HG02610 (cell line): ENCODE measurements around the gene NUDT17.
"Not testable (repeated sequence)": the region's sequence is repeated elsewhere in the genome, so short reads cannot be mapped to it uniquely, and the experiment has no call there.

ENCODE experiments used
- ATAC-seq: cut with Tn5 transposase; IDR thresholded peaks from one replicate; pipeline ENCODE4 v1.9.1; 2021; ENCODE audit warnings: mild to moderate bottlenecking, moderate library complexity; ENCODE audit not compliant: unreplicated experiment

Gene NUDT17, protein sequence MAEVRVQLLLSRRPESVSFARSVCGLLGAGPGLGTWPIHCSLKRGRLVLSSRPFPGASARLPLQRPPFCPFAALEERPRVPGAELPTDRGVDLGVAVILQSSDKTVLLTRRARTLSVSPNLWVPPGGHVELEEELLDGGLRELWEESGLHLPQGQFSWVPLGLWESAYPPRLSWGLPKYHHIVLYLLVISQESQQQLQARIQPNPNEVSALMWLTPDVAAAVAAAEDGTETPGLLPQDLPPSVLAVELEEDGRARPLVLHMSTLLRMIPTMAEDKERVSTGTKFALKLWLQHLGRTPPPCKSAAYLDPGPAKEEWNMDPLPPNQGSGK

DNA sequence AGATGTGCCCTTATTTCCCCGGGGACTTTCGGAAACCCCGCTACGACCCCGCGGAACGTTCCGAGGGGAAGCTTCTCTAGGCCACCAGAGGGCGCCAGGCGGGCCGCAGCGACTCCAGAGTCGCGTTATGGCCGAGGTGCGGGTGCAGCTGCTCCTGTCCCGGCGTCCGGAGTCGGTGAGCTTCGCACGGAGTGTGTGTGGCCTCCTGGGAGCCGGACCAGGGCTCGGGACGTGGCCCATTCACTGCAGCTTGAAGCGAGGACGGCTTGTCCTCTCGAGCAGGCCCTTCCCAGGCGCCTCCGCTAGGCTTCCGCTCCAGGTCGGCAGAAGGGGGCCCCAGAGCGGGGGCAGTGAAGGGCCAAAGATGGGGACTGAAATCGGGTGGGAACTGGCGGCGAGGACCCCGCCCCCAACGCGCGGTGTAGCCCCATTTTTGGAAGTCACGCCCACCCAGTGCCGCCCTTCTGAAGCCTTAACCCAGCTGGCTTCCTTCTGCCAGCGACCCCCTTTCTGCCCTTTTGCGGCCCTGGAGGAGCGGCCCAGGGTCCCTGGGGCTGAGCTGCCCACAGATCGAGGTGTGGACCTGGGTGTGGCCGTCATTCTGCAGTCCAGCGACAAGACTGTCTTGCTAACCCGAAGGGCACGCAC lies at the start of gene NUDT17:
NUDT17 (plus strand) TSS at position 117 of the 648 bp plus-strand sequence; CDS start at position 128, 11 bp downstream.
- ATAC-seq, result peak; percentile 56

DNA sequence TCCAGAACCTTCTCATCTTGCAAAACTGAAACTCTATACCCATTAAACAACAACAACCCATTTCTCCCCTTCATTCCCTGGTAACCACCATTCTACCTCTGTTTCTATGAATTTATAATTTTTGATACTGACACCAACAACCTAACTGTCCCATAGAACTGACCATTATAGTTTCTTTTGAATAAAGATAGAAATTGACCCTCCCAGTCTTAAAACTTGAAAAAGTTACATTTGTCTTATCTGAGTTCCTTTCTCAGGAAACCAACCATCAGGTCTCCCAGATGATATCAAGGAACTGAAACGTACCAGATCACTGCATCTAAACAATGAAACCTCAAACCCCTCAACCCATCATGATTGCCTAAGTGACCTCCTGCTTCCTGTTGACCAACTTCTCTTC lies 48.7 kb upstream of the NUDT17 start:
- no peak for ATAC-seq

DNA sequence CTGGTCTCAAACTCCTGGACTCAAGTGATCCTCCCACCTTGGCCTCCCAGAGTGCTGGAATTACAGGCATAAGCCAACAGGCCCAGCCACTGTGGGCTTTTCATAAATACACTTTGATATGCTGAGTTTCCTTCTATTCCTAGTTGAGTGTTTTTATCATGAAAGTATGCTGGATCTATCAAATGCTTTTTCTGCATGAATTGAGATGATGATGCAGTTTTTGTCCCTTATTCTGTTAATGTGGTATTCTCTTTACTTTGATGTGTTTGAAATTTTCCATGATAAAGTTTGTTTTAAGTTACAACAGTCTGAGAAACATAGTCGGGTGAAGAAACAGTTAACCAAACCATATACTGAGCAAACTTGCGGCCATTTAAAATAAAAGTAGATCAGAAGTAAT lies 45.6 kb upstream of the NUDT17 start:
- no peak for ATAC-seq

DNA sequence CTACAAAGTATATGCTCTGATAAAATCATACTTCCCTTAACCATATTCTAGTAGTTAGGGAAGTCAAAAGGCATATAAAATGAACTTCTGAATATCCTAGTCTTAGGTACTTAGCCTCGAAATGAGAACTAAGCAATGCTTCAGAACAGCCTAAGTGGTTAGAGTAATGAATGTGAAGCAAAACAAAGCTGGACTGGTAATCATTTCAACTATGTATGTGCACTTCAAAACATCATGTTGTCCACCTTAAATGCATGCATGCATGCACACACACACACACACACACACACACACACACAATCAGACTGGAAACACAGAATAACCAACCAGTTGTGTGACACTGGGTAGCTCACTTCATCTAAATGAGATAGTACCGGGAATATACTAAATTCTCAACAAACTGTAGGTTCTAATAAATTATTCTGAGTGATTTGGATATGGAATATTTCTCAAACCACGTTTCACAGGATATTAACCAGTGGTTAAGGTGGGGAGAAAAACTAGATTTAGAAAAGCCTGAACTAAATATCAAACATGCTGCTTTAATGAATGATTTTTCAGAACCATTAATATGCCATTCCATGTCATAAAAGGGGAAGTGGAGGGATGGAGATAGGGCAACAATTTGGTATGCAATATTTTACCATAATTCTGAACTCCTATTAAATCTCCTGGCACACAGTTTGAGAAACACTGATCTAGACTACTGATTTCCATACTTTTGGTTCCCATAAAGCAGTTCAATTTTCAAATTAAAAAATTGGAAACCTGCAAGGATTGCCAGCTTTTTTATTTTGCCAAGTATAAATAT lies 41.0 kb upstream of the NUDT17 start:
- no peak for ATAC-seq

DNA sequence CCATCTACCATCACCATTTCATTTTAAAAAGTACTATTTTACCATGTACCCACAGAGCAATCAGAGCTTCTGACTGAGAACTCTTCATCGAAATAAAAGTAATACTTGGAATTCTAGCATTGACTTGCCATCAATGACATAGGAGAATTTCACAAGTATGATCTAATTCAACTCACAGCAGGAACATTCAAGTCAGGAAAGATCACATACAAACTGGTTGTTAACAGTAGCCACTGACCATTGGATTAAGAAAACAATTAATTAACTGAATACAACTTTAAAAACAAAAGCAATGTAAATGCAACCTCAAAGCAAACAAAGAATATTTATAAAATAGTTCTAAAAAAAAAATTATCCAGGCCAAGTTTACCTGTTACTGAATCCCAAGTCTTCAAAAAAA lies 40.4 kb upstream of the NUDT17 start:
- no peak for ATAC-seq

DNA sequence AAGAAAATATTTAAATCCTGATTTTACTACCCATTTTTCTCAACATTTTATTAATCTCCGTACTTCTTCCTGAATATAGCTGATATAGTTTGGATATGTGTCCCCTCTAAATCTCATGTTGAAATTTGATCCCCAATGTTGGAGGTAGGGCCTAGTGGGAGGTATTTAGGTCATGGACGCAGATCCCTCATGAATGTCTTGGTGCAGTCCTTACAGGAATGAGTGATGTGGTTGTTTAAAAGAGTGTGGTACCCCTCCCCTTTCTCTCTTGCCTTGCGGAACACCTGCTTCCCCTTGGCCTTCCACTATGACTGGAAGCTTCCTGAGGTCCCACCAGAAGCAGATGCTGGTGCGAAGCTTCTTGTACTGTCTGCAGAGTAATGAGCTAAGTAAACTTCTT lies 39.0 kb upstream of the NUDT17 start:
- no peak for ATAC-seq

DNA sequence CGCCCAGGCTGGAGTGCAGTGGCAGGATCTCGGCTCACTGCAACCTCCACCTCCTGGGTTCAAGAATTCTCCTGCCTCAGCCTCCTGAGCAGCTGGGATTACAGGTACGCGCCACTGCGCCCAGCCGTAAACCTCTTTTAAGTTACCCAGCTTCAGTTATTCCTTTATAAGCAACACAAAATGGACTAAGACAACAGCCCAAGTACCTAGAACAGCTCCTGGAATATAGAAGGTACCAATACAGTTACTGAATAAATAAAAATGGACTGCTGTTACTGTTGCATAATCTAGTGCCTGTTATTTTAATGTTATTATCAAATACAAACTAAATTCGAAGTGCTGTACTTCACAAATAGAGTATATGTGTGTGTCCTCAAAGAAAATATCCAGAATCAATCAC lies 38.6 kb upstream of the NUDT17 start:
- no peak for ATAC-seq

DNA sequence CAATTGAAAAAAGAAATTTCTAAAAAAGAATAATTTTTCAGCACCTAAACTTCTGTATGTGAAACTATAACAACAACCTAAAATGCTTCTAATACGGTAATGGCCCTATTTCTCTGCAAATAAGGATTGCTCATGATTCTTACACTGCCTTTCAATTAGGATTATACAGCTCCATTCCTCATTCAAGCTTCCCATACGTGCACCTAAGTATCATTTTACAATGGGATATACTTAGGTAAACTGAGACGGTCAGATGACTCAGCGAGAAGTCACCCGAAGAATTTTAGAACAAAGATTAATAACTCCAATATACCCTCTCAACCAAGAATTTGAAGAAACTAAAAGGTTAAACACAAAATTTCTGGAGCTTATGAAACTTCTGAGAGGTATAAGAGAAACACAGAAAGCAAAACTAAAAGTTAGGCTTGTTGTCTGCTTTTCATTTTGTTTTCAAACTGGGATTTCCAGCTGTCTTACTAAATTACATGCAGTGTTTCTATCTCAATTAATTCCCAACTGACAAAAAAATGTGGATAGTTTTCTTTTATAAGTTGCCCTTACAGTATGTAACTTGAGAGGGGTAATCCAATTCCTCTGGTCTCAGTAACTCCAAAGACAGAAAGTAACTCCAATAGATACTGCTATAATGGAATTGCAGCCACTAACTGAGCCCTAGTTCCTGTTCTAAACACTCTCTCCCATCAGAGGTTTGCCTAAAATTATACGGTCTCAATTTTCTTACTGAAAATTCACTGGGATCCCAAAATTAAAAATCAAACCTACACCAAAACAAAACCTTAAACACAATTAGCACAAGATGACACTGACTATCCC lies 32.2 kb upstream of the NUDT17 start:
- not testable (repeated sequence) for ATAC-seq

DNA sequence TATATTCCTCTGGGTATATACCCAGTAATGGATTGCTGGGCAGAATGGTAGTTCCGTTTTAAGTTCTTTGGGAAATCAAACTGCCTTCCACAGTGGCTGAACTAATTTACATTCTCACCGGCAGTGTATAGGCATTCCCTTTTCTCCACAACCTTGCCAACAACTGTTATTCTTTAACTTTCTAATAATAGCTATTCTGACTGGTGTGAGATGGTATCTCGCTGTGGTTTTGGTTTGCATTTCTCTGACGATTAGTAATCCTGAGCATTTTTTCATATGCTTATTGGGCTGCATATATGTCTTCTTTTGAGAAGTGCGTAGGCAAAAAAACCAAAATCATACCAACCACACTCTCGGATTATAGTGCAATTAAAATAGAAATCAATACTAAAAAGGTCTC lies 27.3 kb upstream of the NUDT17 start:
- not testable (repeated sequence) for ATAC-seq

DNA sequence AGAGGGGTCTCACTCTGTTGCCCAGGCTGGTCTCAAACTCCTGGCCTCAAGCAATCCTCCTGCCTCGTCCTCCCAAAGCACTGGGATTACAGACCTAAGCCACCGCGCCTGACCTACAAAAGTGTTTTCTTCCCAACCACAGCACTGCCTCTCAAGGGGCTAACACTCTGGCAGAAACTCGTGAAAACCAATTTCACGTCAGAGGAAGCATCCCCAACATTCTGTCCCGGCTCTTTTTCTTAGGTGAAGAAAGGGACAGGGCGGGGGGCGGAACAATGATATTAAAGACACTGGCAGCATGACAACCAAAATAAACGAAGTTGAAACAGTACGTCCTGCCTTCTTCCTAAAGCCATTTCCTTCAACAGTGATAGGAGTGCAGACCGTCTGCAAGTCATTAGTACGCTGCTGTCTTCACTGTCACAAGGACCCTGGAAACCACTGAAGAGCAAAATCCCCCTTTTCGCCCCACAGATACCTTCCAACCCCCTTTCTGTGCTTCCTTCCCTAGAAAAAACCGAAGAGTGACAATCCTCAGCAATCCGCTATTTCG lies 22.6 kb upstream of the NUDT17 start:
- not testable (repeated sequence) for ATAC-seq

DNA sequence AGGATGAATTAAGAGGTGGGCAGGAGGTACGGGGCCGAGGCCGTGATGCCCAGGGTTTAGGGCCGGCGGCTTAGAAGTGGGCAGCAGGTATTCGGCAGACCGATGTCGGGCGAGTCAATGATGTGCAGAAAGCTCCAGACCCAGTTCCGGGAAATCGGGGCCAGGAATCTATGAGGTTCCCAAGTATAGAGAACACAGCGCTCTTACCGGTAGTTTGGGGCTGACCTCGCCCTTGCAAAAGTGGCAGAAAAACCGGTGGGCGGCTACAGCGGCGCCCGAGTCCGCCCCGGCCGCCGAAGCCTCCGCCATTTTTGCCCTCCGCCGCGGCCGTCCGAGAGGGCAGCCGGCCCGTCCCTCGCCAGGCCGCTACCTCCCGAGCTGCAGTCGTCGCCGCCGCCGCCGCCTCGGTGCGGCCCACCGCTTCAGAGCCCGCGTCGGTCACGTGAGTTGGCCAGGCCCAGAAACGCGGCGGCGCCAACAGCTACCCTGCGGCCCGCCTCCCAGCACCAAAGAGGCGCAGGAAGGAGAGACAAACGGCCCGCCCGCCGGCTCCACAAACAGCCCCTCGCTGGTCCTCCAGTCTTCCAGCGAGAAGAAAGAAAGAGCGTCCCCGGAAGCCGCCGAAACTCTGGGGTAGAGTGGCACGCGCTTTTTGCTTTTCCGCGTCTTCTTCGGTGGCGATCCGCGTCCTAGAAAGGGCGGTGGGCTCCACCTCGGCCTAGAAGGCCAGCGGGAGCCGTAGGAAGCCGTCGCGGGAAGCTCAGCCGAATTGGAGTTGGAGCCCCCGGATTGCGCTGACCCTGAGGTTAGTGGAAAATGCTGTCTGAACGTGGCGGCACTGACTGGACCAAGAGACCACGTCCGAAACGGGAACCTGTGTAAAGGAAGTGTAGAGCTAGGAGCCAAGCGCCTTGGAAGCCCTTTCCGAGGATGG lies 21.6 kb upstream of the NUDT17 start, which contains the start of the genes POLR3C and RNF115:
POLR3C (plus strand) TSS at position 636 of the 934 bp plus-strand sequence. CDS start 1,577 bp downstream, outside the sequence.
RNF115 (minus strand) TSS at position 531 of the 934 bp plus-strand sequence; CDS start at position 309, 222 bp downstream.
- ATAC-seq, result peak; percentile 91

DNA sequence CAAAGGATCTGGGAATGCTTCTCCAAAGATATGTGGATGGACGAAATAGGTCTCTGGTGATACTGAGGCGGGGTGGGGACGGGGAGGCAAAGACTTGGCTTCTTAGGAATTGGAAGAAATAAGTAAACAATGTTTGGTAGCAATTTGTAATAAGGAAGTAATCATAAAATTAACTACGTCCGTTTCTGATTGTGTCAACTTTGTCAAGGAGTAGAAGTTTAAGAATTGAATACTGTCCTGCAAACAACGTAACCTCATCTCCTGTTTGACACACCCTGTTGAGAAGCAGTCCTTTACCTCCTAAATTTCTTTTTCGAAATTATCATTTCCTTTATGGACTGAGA lies 21.0 kb upstream of the NUDT17 start:
- ATAC-seq, result no peak

DNA sequence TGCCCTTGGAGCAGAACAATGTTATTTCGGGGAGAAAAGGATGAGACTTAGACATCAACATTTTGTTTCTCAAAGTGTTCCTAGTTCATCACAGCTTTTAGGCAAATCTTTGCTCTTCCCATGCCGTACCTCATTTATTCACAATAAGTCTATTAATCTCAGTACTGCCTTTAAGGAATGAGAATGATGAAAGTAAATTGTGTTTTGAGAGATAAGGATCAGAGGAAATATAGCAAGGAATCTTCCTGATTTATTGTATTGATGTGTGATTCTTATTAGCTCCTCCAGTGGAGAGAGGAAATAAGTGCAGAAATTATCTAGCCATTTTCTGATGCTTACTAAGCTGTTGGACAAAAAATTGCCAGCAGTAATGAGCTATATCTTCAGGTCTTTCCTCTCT lies 19.4 kb upstream of the NUDT17 start:
- ATAC-seq, result no peak

DNA sequence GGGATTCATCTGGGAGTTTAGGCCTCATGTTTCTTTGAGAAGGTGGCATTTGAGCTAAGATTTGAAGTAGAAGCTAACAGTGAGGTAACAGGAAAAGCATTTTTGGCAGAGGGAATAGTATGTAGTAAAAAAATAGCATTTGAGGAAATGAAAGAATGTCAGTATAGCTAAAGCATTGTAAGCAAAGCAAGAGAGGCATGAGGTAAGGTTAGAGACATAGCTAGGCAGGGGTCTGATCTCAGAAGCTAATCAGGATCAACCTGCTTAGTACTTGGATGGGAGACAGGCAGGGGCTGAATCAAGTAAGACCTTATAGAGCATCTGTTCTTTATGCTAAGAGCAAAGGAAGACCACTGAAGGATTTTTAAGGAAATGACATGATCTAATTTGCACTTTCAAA lies 17.5 kb upstream of the NUDT17 start:
- ATAC-seq, result no peak

DNA sequence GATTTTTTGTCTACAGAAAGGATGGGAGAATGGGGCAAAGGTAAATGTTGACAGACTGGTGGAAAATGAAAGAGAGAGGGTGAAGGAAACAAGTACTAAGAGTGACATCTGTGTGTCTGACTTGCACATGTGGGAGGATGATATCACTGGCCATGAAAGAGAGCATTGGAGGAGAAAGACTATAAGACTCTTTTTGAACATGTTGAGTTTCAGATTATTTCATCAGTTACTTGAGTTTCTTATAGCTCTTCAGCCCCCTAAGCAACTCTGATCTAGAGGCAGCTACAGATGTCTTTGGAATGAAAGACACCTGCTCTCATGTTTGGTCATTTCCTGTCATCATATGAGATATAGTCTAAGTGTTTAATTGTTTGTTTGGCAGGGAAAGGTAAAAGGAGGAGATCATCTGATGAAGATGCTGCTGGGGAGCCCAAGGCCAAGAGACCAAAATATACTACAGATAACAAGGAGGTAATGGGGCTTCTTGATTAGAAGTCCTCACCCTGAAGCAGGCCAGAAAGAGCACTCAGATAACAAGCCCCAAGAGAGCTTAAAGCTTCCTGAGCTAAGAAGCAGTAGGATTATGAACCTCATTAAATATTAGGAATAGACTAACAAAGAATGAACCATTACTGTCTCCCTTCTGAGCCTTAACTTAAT lies 16.9 kb upstream of the NUDT17 start:
- no peak for ATAC-seq

DNA sequence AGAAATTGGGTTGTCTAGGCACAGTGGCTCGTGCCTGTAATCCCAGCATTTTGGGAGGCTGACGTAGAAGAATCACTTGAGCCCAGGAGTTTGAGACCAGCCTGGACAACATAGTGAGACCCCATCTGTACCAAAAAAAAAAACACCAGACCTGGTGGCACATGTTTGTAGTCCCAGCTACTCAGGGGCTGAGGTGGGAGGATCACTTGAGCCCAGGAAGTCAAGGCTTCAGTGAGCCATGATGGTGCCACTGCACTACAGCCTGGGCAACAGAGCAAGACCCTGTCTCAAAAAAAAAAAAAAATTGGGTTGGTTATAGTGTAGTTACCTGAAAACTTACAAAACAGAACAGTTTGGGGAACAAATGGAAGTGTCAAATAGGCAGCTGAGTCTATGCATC lies 14.6 kb upstream of the NUDT17 start:
- ATAC-seq, result not testable (repeated sequence)

DNA sequence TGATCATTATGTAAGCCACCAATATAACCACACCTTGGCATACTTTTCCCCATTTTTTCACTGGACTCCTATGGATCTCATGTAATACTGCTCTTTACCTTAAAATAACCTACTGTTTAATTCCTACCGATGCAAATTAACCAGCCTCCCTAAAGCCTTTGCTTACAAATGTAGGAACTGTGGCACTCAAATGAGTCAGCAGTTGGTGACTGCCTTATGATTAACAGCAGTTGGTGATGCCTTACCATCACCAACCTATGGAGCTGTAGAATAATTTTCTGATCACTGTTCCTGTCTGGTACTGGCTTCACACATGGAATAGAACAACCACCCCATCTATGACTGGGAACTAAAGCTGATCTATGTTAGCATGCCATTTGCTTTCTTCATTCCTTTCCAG lies 7.8 kb upstream of the NUDT17 start:
- ATAC-seq, result no peak

DNA sequence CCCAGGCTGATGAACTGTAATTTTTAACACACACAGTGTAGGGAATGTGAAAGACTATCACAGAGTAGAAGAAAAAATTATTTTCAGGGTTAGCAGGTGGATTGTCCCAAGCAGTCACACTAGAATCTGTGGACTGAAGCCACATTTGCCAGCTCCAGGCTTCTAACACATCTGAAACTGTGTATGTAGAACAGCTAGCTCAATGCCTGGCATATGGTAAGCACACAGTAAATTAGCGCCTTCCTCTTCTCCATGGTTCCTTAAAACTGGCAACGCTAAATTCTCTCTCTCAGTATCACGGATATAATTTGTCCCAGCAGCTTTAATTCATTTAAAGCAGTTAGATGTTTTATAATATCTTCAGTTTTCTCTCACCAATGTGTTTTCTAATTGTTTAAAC lies 2.4 kb upstream of the NUDT17 start:
- no peak for ATAC-seq

DNA sequence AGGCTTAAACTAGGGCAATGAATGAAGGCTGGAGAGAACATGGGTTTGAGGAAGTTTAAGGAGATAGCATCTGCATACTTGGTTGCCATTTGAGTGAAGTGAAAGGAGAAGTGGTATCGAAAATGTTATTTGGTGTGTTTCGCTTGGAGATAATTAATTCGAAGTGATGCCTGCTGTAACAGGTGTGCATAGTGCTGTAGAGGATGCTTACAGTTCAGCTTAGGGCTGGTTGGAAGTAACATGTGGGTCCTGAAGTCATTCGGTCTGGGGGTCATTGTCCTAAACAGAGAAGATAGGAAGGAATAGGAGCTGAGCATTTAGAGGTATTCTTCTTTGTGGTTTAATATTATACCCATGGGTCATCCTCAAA lies 301 bp upstream of the NUDT17 start:
- peak; percentile 67 for ATAC-seq
